Lung (tissue), 12 donors: ENCODE measurements around the gene SAMD11. TPM values are rescaled to one million over a fixed set of nuclear protein-coding genes. Genes with fewer than 3 reads are reported as not detected.

ENCODE experiments used
- ATAC-seq: fragments of 200-7000 bp; cut with Tn5 transposase; one replicate; pipeline ENCODE4 v1.9.1; 2020; ENCODE audit warnings: moderate number of reproducible peaks; ENCODE audit not compliant: insufficient read depth, low FRiP score
- DNase-seq, 3 donors: peaks; one replicate each; pipeline ENCODE4 v3.0.0-alpha.2; 2013 to 2017
- H3K27ac ChIP-seq, 2 donors: one replicate each; pipeline ENCODE4 v1.5.1; 2013; ENCODE audit warnings: mild to moderate bottlenecking in 2 of 2, moderate library complexity in 2 of 2, control low read depth in 1 of 2, inconsistent platforms in 1 of 2, low read depth in 1 of 2, low read length in 1 of 2
- H3K27me3 ChIP-seq, 3 donors: one replicate each; pipeline ENCODE4 v1.5.1; 2013; ENCODE audit warnings: low read length in 2 of 3; ENCODE audit not compliant: control insufficient read depth in 3 of 3, insufficient read depth in 3 of 3
- H3K36me3 ChIP-seq, 4 donors: one replicate each; pipeline ENCODE4 v1.5.1; 2013; ENCODE audit warnings: low read length in 4 of 4, mild to moderate bottlenecking in 1 of 4, moderate library complexity in 1 of 4; ENCODE audit not compliant: control insufficient read depth in 4 of 4, insufficient read depth in 4 of 4
- H3K4me1 ChIP-seq, 5 donors: one replicate each; pipeline ENCODE4 v1.5.1; 2013; ENCODE audit warnings: low read length in 5 of 5, mild to moderate bottlenecking in 2 of 5, moderate library complexity in 1 of 5; ENCODE audit not compliant: control insufficient read depth in 5 of 5, insufficient read depth in 5 of 5
- H3K4me3 ChIP-seq: one replicate; pipeline ENCODE4 v1.5.1; 2013; ENCODE audit warnings: mild to moderate bottlenecking, control low read depth, moderate library complexity
- H3K9ac ChIP-seq, 2 donors: one replicate each; pipeline ENCODE4 v1.5.1; 2013; ENCODE audit warnings: low read length in 2 of 2, control low read depth in 1 of 2; ENCODE audit not compliant: insufficient read depth in 1 of 2
- H3K9me3 ChIP-seq, 4 donors: one replicate each; pipeline ENCODE4 v1.5.1; 2013; ENCODE audit warnings: low read length in 3 of 4, mild to moderate bottlenecking in 1 of 4, moderate library complexity in 1 of 4; ENCODE audit not compliant: control insufficient read depth in 4 of 4, insufficient read depth in 3 of 4
- CTCF ChIP-seq: IDR thresholded peaks from 2 replicates; pipeline ENCODE4 v1.5.1; 2012; ENCODE audit warnings: mild to moderate bottlenecking; ENCODE audit errors: control extremely low read depth, extremely low read depth
- WGBS, 2 donors: extraction: QIAGEN DNeasy Blood & Tissue Kit; methylation state at CpG; one replicate each; pipeline ENCODE4 v1.1.7; 2013; 5-methylcytosine and 5-hydroxymethylcytosine counted together
- polyA plus RNA-seq, 2 donors: library from polyadenylated mRNA; stranded (reverse); fragments of 200-250 nt; gene quantifications; one replicate each; pipeline ENCODE4 v1.2.1, GENCODE V29; 2013
- total RNA-seq, 2 donors: library from RNA; depleted of rRNA in 1 of 2; stranded (reverse); fragments of >200 nt in 1 of 2; gene quantifications; one replicate each; pipeline ENCODE4 v1.2.1, GENCODE V29; 2014 to 2021
- donor health status: control.
- donor health status: control.
- donor health status: Bipolar disorder and iron deficiency.
- donor health status: healthy.
- donor health status: DM: yes; HTN: yes; CAD: no.

The SAMD11 gene
- total and polyA plus RNA-seq, 4 donors, result 3.7 to 26.3 (median 5.8) TPM

- H3K4me3 ChIP-seq, result no peak overlapping the region
- H3K27ac ChIP-seq, result no peak overlapping the region
- H3K27me3 ChIP-seq, result no peaks in the 10 kb centered on the region
- no peak overlapping the region for H3K9ac ChIP-seq
- peaks cover 27 to 95% (median 39%) of the 10 kb centered on the region in 4 donors for H3K36me3 ChIP-seq
- H3K4me1 ChIP-seq, result peaks cover 0 to under 1% (median 0%) of the 10 kb centered on the region in 5 donors
- DNase-seq (no peak), ATAC-seq (no peak)
- TF ChIP-seq CTCF, result no peak
- 95 to 97% methylated on average over 23 of the region's 23 CpGs for WGBS, 2 donors
- H3K9me3 ChIP-seq, result peaks cover 0 to 9% (median 0%) of the 10 kb centered on the region in 4 donors
These were observed 27.2 kb downstream of the SAMD11 start for GRCh38 chr1:950881-951280.

- Histone ChIP-seq H3K9me3 (peaks cover 0 to 9% (median 0%) of the 10 kb centered on the region in 4 donors), H3K27ac (no peak overlapping the region), H3K36me3 (peaks cover 27 to 94% (median 40%) of the 10 kb centered on the region in 4 donors), H3K9ac (no peak overlapping the region), H3K27me3 (no peaks in the 10 kb centered on the region), H3K4me1 (no peaks in the 10 kb centered on the region), H3K4me3 (no peak overlapping the region)
- WGBS, 2 donors, result 80 to 86% methylated on average over 6 of the region's 6 CpGs
- TF ChIP-seq CTCF, result no peak
- ATAC-seq (no peak), DNase-seq (peak in 2 of 3 donors; percentile 26 to 31)
These were observed 27.6 kb downstream of the SAMD11 start for GRCh38 chr1:951364-951763.

- ATAC-seq (no peak), DNase-seq (no peak)
- 94 to 95% methylated on average over 15 of the region's 15 CpGs for WGBS, 2 donors
- no peak for TF ChIP-seq CTCF
- H3K9ac ChIP-seq, result no peak overlapping the region
- H3K9me3 ChIP-seq, result peaks cover 0 to 9% (median 0%) of the 10 kb centered on the region in 4 donors
- H3K36me3 ChIP-seq, result peaks cover 27 to 93% (median 37%) of the 10 kb centered on the region in 4 donors
- no peaks in the 10 kb centered on the region for H3K27me3 ChIP-seq
- no peak overlapping the region for H3K4me3 ChIP-seq
- H3K27ac ChIP-seq, result no peak overlapping the region
- H3K4me1 ChIP-seq, result no peaks in the 10 kb centered on the region
These were observed 28.5 kb downstream of the SAMD11 start for GRCh38 chr1:952201-952600.

GRCh38 chr1:952603-953002 is 28.9 kb downstream of the SAMD11 start:
- WGBS, 2 donors, result 87 to 95% methylated on average over 7 of the region's 7 CpGs
- H3K27ac ChIP-seq, result no peak overlapping the region
- TF ChIP-seq CTCF, result no peak
- no peaks in the 10 kb centered on the region for H3K27me3 ChIP-seq
- H3K9me3 ChIP-seq, result peaks cover 0 to 9% (median 0%) of the 10 kb centered on the region in 4 donors
- no peak overlapping the region for H3K9ac ChIP-seq
- DNase-seq (no peak), ATAC-seq (no peak)
- peaks cover 28 to 89% (median 36%) of the 10 kb centered on the region in 4 donors for H3K36me3 ChIP-seq
- peaks cover 0 to 3% (median 0%) of the 10 kb centered on the region in 5 donors for H3K4me1 ChIP-seq
- no peak overlapping the region for H3K4me3 ChIP-seq
